ENCODE measurements around the gene CDC42BPB.

The CDC42BPB gene

DNA sequence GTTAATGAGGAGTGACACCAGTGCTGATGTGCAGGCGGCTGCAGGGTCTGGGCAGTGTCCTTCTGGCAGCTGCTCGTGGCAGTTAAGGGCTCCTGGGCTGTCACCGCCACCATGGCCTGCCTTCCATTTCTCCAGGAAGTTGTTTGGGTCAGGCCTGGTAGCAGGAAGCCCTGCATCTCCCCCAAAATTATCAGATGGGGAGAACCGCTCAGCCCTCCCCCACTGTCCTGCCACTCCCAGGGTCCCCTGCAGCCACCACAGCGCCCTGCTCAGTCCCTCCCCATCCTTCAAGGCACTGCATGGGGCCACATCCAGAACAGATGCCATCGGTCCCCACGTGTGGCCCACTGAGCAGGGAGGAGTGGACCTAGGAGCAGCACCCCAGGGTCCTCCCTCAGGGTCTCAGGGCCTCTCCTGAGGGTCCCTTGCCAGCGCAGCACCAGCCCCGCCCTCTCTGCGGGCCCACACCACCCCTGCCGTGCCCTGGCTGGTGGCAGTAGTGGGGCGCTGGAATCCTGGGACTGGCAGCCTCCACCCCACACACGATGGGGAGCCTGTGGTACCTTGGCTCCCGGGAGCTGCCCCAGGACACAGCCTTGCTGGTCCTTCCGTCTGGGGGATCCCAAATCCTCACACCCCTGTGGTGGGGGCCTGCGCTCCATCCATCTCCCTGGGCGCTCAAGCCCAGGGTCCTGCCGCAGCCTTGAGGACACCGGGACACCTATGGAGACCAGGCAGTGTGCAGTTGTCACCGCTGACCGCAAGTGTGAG lies 145.2 kb downstream of the CDC42BPB start:
- DNase-seq (ENCODE audit: low spot score) = no peak
- in situ Hi-C loops (cut with MboI; ENCODE audit: low sequenced_read_pairs, unreplicated experiment) = loop anchor here (10.0 kb wide), 1 partner anchor 217 kb away; no protein-coding TSS in a partner anchor
- TF ChIP-seq, protein P1, sequence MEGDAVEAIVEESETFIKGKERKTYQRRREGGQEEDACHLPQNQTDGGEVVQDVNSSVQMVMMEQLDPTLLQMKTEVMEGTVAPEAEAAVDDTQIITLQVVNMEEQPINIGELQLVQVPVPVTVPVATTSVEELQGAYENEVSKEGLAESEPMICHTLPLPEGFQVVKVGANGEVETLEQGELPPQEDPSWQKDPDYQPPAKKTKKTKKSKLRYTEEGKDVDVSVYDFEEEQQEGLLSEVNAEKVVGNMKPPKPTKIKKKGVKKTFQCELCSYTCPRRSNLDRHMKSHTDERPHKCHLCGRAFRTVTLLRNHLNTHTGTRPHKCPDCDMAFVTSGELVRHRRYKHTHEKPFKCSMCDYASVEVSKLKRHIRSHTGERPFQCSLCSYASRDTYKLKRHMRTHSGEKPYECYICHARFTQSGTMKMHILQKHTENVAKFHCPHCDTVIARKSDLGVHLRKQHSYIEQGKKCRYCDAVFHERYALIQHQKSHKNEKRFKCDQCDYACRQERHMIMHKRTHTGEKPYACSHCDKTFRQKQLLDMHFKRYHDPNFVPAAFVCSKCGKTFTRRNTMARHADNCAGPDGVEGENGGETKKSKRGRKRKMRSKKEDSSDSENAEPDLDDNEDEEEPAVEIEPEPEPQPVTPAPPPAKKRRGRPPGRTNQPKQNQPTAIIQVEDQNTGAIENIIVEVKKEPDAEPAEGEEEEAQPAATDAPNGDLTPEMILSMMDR (IDR thresholded peaks at IDR 0.05; ENCODE audit: borderline replicate concordance, control extremely low read depth, extremely low read depth, insufficient read depth, missing control alignments) = no peak

DNA sequence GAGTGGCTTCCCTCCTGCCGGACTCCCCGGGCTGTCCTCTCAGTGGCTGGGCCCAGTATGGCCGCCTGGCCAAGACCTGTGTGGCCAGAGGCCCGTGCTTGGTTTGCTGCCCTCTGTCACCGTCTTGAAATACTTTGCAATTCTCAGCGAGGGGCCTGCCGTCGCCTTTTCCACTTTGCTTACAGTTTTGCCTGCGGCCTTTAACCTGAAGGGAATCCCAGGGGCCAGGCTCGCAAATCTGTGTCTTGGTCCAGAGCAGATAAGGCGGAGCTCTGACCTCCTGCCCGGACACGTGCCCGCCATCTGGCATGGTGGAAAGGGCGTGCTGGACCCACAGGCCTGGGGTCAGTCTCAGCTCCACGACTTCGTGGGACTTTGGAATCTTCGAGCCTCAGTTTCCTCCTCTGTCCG lies 145.8 kb downstream of the CDC42BPB start:
- TF ChIP-seq, protein P1 (IDR thresholded peaks at IDR 0.05; ENCODE audit: borderline replicate concordance, control extremely low read depth, extremely low read depth, insufficient read depth, missing control alignments) = no peak
- no peak for DNase-seq (ENCODE audit: low spot score)
- in situ Hi-C loops (cut with MboI; ENCODE audit: low sequenced_read_pairs, unreplicated experiment) = loop anchor here (10.0 kb wide), 1 partner anchor 217 kb away; no protein-coding TSS in a partner anchor

DNA sequence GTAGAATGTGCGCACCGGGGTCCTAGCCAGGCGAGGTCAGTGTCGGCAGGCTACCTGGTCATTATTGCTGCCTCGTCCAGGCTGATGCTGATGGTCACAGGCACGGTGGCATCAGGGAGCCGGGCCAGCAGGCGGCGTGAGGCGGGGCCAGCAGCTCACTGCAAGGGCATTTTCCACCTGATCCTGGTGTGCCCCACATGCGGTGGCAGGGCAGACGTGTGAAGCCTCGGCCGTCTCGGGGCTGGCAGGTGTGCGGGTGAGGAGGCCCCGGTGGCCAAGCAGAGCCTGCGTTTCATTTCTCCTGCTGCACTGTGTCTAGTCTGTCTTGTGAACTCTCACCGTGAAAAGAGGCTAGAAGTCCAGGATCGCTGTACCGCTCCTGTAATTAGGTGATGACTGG lies 146.9 kb downstream of the CDC42BPB start:
- DNase-seq (ENCODE audit: low spot score) = no peak
- TF ChIP-seq, protein P1 (IDR thresholded peaks at IDR 0.05; ENCODE audit: borderline replicate concordance, control extremely low read depth, extremely low read depth, insufficient read depth, missing control alignments) = no peak
- in situ Hi-C loops (cut with MboI; ENCODE audit: low sequenced_read_pairs, unreplicated experiment) = loop anchor here (10.0 kb wide), 1 partner anchor 216 kb away; no protein-coding TSS in a partner anchor

DNA sequence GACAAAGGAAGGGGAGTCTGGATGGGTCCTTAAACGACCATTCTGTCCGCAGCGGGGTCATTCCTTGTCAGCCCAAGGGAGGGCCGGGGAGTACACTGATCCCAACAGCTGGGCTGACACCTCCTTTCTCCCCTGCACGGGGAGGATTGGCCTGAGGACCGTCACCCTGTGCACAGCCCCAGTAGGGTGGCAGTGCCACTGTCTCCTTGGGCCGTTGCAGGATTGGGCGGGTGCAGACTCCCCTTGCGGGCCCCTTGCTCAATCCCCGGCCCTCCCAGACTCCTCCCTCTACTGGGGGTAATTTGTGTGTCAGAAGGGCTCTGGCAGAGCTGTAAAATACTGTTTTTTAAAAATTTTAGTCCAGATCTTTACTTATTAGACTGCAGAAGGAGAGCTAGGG lies 147.4 kb downstream of the CDC42BPB start:
- TF ChIP-seq, protein P1 (IDR thresholded peaks at IDR 0.05; ENCODE audit: borderline replicate concordance, control extremely low read depth, extremely low read depth, insufficient read depth, missing control alignments) = no peak
- in situ Hi-C loops (cut with MboI; ENCODE audit: low sequenced_read_pairs, unreplicated experiment) = loop anchor here (10.0 kb wide), 1 partner anchor 215 kb away; no protein-coding TSS in a partner anchor
- DNase-seq (ENCODE audit: low spot score) = no peak

DNA sequence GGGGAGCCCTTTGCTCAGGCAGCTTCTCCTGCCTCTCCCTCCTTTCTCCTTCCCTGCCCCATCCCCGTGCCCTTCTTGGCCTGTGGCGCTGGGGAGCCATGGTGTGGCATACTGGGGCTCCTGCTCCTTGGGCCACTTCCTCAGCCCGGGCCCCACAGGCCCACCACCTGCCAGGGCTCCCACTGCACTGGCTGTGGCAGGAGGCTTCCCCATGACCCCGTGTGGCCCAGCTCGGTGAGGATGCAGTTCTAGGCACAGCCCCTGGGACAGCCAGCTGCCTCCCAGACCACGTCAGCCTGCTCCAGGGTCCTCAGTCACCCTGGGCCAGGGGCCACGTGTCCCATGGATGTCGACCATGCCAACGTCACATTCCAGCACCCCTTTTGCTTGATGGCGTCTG lies 147.9 kb downstream of the CDC42BPB start:
- in situ Hi-C loops (cut with MboI; ENCODE audit: low sequenced_read_pairs, unreplicated experiment) = no loop called here
- DNase-seq (ENCODE audit: low spot score) = no peak
- TF ChIP-seq, protein P1 (IDR thresholded peaks at IDR 0.05; ENCODE audit: borderline replicate concordance, control extremely low read depth, extremely low read depth, insufficient read depth, missing control alignments) = no peak

DNA sequence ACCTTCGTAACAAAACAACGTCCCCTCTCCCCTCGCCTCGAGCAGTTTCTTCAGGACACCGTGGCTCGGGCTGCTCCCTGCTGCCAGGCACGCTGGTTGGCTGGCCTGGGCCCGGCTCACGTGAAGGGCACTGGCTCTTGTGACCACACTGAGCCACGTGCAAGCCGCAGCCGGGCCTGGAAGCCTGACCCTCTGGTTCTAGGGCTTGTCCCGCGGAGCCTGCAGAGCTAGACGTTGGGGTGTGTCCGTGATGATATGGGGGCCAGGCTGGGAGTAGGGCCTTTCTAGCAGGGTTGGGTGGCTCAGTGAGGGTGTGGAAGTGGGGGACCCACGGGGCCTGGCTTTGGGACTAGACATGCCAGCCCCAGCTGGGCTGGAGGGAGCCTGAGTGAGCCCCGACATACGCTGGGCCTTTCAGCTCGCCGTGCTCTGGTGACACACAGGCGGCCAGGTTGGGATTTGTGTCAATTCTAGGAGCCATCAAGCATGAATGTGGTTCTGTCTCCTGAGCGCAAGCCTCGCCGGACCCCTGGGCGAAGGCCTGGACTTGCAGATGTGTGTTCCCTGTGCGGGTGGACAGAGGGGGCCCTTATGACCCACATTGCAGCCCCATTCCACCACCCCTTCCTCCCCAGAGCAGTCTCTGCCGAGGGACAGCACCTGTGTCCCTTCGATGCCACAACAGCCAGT lies 148.4 kb downstream of the CDC42BPB start:
- TF ChIP-seq, protein P1 (IDR thresholded peaks at IDR 0.05; ENCODE audit: borderline replicate concordance, control extremely low read depth, extremely low read depth, insufficient read depth, missing control alignments) = no peak
- in situ Hi-C loops (cut with MboI; ENCODE audit: low sequenced_read_pairs, unreplicated experiment) = no loop called here

More for the DNA sequence above, 148.4 kb downstream of the CDC42BPB start:
- DNase-seq (ENCODE audit: low spot score) = no peak

All from GM13976 (cell line).